ENCODE measurements around the gene RSAD1.

The RSAD1 gene

GRCh38 chr17:50432125-50432762, 46.4 kb upstream of the RSAD1 start:
- no peak overlapping the region for H3K4me3 ChIP-seq (ENCODE audit: low read depth, low read length)
- ChIA-PET POLR2A (no interaction called here), CTCF (interaction anchor here (0.6 to 9.9 kb wide), 3 partner anchors 34 to 71 kb away, joined by 5 to 71 read pairs (median 7); partner anchors contain the start of gene LRRC59)
- H3K27ac ChIP-seq (ENCODE audit: extremely low read depth, low read depth, low read length), result no peak overlapping the region
- H3K36me3 ChIP-seq (ENCODE audit: control insufficient read depth in 2 of 2, insufficient read depth in 1 of 2, low read length in 2 of 2), result peaks cover 4 to 20% of the 10 kb centered on the region in 2 experiments; a peak in 2 of 3 replicates
- H3K9me3 ChIP-seq (ENCODE audit: control insufficient read depth, insufficient read depth, low read depth, low read length), result no peaks in the 10 kb centered on the region
- peaks cover 3% of the 10 kb centered on the region; the same call in 1 of the 2 replicates for H3K4me1 ChIP-seq (ENCODE audit: control insufficient read depth, insufficient read depth, low read length)
- TF ChIP-seq SCRT2 (tag by site-specific recombination; IDR thresholded peaks at IDR 0.05) (peak; percentile 32; the same call in 1 of the 2 replicates), ZNF416 (tag by site-specific recombination; IDR thresholded peaks at IDR 0.05) (no peak)

GRCh38 chr17:50437409-50437808, 41.3 kb upstream of the RSAD1 start:
- POLR2A ChIA-PET, result interaction anchor here (1.0 kb wide), 1 partner anchor 11 kb away, joined by 3 read pairs; the partner anchor contains the start of gene ACSF2
- TF ChIP-seq ZBTB1 (tag by site-specific recombination; IDR thresholded peaks at IDR 0.05) (no peak), ZIC2 (tag by site-specific recombination; IDR thresholded peaks at IDR 0.05) (no peak), ZNF624 (tag by site-specific recombination; IDR thresholded peaks at IDR 0.05) (no peak), PRDM10 (tag by site-specific recombination; IDR thresholded peaks at IDR 0.05) (no peak), ZNF701 (tag by site-specific recombination; IDR thresholded peaks at IDR 0.05) (no peak), MYNN (tag by site-specific recombination; IDR thresholded peaks at IDR 0.05; ENCODE audit: borderline replicate concordance) (no peak), ZNF121 (tag by site-specific recombination; IDR thresholded peaks at IDR 0.05) (peak; percentile 97), ZNF391 (tag by site-specific recombination; IDR thresholded peaks at IDR 0.05; ENCODE audit: borderline replicate concordance, low read depth) (no peak)
- CTCF ChIA-PET, result interaction anchor here (1.6 kb wide), 1 partner anchor 40 kb away, joined by 11 read pairs; the partner anchor contains the start of gene LRRC59
- Histone ChIP-seq H3K27ac (ENCODE audit: extremely low read depth, low read depth, low read length) (no peak overlapping the region), H3K4me1 (ENCODE audit: control insufficient read depth, insufficient read depth, low read length) (no peaks in the 10 kb centered on the region; the same call in 1 of the 2 replicates), H3K9me3 (ENCODE audit: control insufficient read depth, insufficient read depth, low read depth, low read length) (no peaks in the 10 kb centered on the region), H3K4me3 (ENCODE audit: low read depth, low read length) (no peak overlapping the region), H3K36me3 (ENCODE audit: control insufficient read depth in 2 of 2, insufficient read depth in 1 of 2, low read length in 2 of 2) (peaks cover 4 to 12% of the 10 kb centered on the region in 2 experiments; a peak in 2 of 3 replicates)

GRCh38 chr17:50439008-50439407, 39.7 kb upstream of the RSAD1 start:
- H3K36me3 ChIP-seq (ENCODE audit: control insufficient read depth in 2 of 2, insufficient read depth in 1 of 2, low read length in 2 of 2), result peaks cover 0 to 5% of the 10 kb centered on the region in 2 experiments; a peak in 2 of 3 replicates
- H3K27ac ChIP-seq (ENCODE audit: extremely low read depth, low read depth, low read length), result no peak overlapping the region
- H3K9me3 ChIP-seq (ENCODE audit: control insufficient read depth, insufficient read depth, low read depth, low read length), result no peaks in the 10 kb centered on the region
- ChIA-PET CTCF (no interaction called here), POLR2A (interaction anchor here (0.6 kb wide), 1 partner anchor 9 kb away, joined by 5 read pairs; no protein-coding TSS in a partner anchor)
- peaks cover 13% of the 10 kb centered on the region for H3K4me1 ChIP-seq (ENCODE audit: control insufficient read depth, insufficient read depth, low read length)
- H3K4me3 ChIP-seq (ENCODE audit: low read depth, low read length), result no peak overlapping the region
- no peak for TF ChIP-seq MZF1 (tag by site-specific recombination; IDR thresholded peaks at IDR 0.05; ENCODE audit: borderline replicate concordance)
- TF ChIP-seq ZNF362 (tag by site-specific recombination; IDR thresholded peaks at IDR 0.05), result peak; percentile 73; the same call in 1 of the 2 replicates
- TF ChIP-seq ZNF501 (tag by site-specific recombination; IDR thresholded peaks at IDR 0.05), result no peak
- no peak for TF ChIP-seq ZNF391 (tag by site-specific recombination; IDR thresholded peaks at IDR 0.05; ENCODE audit: borderline replicate concordance, low read depth)
- no peak for TF ChIP-seq KLF17 (tag by site-specific recombination; IDR thresholded peaks at IDR 0.05)
- no peak for TF ChIP-seq ZSCAN4 (tag by site-specific recombination; IDR thresholded peaks at IDR 0.05)
- TF ChIP-seq ZNF341 (tag by site-specific recombination; IDR thresholded peaks at IDR 0.05; ENCODE audit: low read depth), result no peak
- TF ChIP-seq GLIS1 (tag by site-specific recombination; IDR thresholded peaks at IDR 0.05), result peak; percentile 47
- no peak for TF ChIP-seq ZNF280D (tag by site-specific recombination; IDR thresholded peaks at IDR 0.05)
- no peak for TF ChIP-seq ZNF544 (tag by site-specific recombination; IDR thresholded peaks at IDR 0.05)
